ENCODE results near the gene LRRC4.

LRRC4 gene

DNA sequence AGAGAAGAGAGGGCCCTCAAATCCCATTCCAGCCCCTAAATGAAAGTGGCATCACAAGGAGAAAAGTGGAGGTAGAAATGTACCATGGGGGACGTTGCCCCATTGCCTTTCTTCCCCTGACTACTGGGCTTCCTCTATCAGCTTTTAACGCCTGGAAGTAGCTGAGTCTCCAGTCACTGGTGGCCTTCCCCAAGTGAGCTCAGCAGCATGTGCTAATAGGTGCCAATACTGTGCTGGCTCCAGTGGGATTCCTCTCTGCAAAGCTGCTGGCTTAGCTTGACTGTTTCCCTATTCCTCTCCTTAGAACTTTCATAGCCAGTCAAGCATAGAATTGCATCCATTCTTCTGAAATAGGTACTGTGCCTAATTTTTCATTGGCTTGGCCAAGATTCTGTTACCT lies 32.6 kb downstream of the LRRC4 start:
- TF ChIP-seq, protein P1, sequence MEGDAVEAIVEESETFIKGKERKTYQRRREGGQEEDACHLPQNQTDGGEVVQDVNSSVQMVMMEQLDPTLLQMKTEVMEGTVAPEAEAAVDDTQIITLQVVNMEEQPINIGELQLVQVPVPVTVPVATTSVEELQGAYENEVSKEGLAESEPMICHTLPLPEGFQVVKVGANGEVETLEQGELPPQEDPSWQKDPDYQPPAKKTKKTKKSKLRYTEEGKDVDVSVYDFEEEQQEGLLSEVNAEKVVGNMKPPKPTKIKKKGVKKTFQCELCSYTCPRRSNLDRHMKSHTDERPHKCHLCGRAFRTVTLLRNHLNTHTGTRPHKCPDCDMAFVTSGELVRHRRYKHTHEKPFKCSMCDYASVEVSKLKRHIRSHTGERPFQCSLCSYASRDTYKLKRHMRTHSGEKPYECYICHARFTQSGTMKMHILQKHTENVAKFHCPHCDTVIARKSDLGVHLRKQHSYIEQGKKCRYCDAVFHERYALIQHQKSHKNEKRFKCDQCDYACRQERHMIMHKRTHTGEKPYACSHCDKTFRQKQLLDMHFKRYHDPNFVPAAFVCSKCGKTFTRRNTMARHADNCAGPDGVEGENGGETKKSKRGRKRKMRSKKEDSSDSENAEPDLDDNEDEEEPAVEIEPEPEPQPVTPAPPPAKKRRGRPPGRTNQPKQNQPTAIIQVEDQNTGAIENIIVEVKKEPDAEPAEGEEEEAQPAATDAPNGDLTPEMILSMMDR (IDR thresholded peaks at IDR 0.05; ENCODE audit: extremely low read depth, missing control alignments): no peak

DNA sequence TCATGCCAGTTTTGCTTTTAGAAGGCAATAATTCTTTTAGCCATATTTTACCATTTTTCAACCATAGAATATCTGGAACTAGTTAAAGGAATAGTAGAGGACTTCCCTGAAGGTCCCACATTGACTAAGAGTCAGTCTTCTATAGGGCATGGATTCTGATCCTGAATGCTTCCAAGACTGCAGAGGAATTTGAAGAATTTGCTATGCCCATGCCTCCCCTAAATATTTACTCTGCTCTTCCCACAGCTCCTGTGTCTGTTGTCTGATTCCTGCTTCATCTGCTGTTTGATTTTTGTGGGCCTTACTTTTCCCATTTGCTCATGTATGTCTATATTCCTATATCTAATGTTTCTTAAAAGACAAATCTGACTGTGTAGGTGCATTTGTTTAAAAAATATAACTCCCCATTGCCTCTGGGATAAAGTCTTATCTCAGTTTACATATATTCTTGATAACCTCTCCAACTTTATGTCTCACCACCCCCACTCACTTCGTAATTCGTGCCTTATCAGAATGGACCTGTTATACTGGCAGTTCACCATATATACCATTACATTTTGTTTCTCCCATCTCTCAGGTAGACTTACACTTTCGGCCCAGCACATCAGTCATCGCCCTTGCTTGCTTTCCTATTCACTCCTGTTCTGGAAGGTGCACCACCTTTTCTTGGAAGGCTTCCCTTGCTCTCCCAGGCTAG lies 33.9 kb downstream of the LRRC4 start:
- TF ChIP-seq, protein P1 (IDR thresholded peaks at IDR 0.05; ENCODE audit: extremely low read depth, missing control alignments): no peak
- DNase-seq (ENCODE audit: low spot score): no peak

More for the DNA sequence above, 32.6 kb downstream of the LRRC4 start:
- DNase-seq (ENCODE audit: low spot score): no peak

DNA sequence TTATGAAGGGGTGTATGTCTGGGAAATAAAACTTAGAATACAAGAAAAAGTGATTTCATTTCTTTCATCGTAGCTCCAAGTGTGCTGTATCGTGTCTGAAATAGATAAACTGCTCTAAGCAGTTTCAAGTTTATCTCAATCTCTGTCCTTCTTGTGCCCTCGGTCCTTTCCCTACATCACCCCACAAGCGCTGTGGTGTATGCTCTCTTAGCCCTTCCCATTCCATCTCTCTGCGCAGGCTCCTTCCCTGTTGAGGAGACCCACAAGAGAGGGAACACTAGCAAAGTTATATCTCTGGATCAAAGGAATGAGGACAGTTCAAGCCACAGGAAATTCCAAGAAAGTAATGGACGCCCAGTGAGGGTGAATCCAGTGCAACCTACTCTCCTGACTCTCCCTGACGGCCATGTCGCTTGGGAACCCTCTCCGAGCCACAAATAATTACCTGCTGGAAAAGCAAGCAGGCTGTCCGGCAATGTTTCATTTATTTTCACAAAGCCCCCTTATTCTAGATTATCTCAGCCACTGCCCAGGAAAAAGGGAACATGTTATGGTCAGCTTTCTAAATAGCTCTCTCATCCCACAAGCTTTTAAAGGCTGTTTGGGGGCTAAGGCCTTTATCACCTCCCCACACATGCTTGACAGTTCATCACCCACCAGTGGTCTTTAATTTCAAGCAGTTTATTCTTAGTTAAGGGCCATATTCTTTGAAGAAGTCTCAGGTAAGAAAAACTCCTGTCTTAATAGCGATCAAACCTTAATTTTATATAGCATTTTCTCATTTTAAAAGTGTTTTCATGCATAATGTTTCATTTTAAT lies 34.8 kb downstream of the LRRC4 start:
- no peak for DNase-seq (ENCODE audit: low spot score)

DNA sequence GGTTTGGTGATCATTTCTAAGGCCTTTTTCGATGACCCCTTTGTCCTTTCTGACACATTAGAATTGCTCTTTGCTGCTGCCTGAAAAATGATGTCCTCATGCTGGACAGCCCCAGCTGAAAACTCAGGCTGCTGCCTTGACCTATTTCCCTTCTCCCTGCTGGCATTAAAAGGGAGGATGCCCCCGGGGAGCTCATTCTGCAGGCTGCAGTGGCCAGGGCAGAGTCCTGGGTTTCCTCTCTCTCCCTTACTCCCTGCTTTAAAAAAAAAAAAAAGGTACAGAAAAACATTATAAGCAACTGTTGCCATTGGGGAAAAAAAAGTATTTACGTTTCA lies 35.4 kb downstream of the LRRC4 start:
- TF ChIP-seq, protein P1 (IDR thresholded peaks at IDR 0.05; ENCODE audit: extremely low read depth, missing control alignments): no peak
- no peak for DNase-seq (ENCODE audit: low spot score)

More for the DNA sequence above, 34.8 kb downstream of the LRRC4 start:
- TF ChIP-seq, protein P1 (IDR thresholded peaks at IDR 0.05; ENCODE audit: extremely low read depth, missing control alignments): no peak

DNA sequence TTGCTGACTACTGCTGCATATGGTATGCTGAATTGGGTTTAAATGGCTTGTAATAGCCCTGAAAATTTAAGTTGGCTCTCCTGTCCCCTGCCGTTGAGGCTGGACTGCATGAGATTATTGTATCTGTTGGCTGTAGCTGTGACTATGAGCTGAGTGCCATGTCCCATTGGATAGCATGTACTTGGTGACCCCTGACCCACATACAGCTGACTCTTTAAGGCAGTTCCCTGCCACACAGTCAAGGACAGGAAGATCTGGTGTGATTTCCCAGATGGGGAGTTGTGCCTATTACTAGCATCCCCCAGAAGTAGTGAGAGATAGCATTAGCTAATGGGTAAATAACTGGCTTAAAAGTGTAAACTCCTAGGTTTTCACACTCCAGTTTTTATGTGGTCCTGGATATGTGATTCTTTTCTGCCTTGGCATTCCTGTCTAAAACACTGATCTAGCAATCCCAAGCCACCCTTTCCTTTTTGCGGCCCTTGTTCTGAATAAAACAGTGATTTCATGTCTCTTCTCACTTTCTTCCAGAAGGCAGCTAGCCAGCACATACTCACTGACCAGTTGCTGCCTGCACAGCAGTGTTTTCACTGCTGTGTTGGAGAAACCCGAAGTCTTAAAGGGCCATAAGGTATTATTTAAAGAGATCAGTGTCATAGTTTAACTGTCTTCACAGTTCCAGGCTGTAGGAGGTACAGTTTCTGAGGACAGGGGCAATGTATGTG lies 35.9 kb downstream of the LRRC4 start:
- TF ChIP-seq, protein P1 (IDR thresholded peaks at IDR 0.05; ENCODE audit: extremely low read depth, missing control alignments): no peak
- no peak for DNase-seq (ENCODE audit: low spot score)

DNA sequence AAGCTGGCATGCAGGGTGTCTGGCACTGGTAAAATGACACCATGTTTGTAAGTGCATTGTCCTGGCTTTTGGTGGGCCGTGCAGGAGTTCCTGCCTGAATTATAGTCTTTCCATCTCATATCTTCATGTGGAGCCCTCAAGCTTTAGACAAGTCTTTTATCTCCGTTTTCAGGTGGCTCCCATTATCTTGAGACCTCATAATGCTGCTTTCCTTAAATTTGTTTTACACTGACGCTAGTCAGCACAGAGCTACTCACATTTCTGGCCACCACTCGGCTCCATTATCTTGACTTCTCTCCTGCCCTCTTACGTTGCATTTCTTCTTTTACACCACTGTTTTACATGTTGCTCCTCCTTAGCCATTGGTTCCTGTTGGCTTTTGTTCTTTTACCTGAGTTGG lies 37.2 kb downstream of the LRRC4 start:
- TF ChIP-seq, protein P1 (IDR thresholded peaks at IDR 0.05; ENCODE audit: extremely low read depth, missing control alignments): no peak
- DNase-seq (ENCODE audit: low spot score): no peak

DNA sequence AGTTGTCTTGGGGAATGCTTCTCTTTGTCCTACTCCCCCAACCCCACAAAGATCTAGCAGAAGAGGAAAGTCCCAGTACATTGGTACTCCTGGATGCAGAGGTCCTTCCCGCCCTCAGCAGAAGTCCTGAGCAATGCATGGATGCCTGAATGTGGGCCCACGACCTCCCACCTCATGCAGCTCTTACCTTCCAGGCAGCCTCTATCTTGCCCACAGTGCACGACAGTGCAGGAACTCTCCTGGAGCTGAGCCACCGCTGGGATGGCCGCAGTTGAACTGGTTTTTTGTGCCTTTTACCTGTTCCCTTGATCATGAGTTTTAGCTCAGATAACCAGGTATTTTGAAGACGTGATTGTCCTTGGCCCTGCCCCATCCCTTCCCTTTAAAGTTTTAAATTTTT lies 37.9 kb downstream of the LRRC4 start:
- no peak for DNase-seq (ENCODE audit: low spot score)
- TF ChIP-seq, protein P1 (IDR thresholded peaks at IDR 0.05; ENCODE audit: extremely low read depth, missing control alignments): no peak
